Activated naive CD8-positive, alpha-beta T cell treated with anti-CD3 and anti-CD28 coated beads, Interleukin-2, amount 10 ng/mL, durations not matched to agents 7 days and 5 days (primary cell): ENCODE measurements around the gene EXOC1. TPM values are rescaled to one million over a fixed set of nuclear protein-coding genes. Genes with fewer than 3 reads are reported as not detected.
"Not testable (repeated sequence)": the region's sequence is repeated elsewhere in the genome, so short reads cannot be mapped to it uniquely, and the experiment has no call there.

Source experiments
- ATAC-seq: fragments of 150-1000 bp; cut with Tn5 transposase; one replicate; pipeline ENCODE4 v1.10.0; 2021; ENCODE audit warnings: low read depth, moderate library complexity
- POLR2A ChIA-PET: fragments of 350-600 bp; sonication (Branson Sonifier 250); formaldehyde crosslinking; loops from one replicate; lab custom pipeline; 2021; ENCODE audit warnings: antibody characterized with exemption; lab: Charles Lee
- DNase-seq: peaks from one replicate; pipeline ENCODE4 v3.0.0; 2021
- H3K27ac Mint-ChIP-seq: one replicate; pipeline ENCODE4 v1.8.0; 2022; ENCODE audit warnings: mild to moderate bottlenecking, mixed read lengths
- H3K27me3 Mint-ChIP-seq: one replicate; pipeline ENCODE4 v1.8.0; 2022; ENCODE audit warnings: mild to moderate bottlenecking, moderate library complexity, mixed read lengths
- H3K36me3 Mint-ChIP-seq: one replicate; pipeline ENCODE4 v1.8.0; 2021; ENCODE audit warnings: mild to moderate bottlenecking, mixed read lengths
- H3K4me1 Mint-ChIP-seq: one replicate; pipeline ENCODE4 v1.8.0; 2021; ENCODE audit warnings: mixed read lengths
- H3K4me3 Mint-ChIP-seq: one replicate; pipeline ENCODE4 v1.8.0; 2022; ENCODE audit warnings: mild to moderate bottlenecking, moderate library complexity, mixed read lengths
- H3K9me3 Mint-ChIP-seq: one replicate; pipeline ENCODE4 v1.8.0; 2021; ENCODE audit warnings: mixed read lengths
- total RNA-seq, 2 experiments: library from RNA; stranded (reverse); gene quantifications; one replicate each; pipeline ENCODE4 v1.2.3, GENCODE V29; 2021

Gene EXOC1
- total RNA-seq, 2 experiments from 2014 or later, result 35.5 to 37.5 TPM

DNA sequence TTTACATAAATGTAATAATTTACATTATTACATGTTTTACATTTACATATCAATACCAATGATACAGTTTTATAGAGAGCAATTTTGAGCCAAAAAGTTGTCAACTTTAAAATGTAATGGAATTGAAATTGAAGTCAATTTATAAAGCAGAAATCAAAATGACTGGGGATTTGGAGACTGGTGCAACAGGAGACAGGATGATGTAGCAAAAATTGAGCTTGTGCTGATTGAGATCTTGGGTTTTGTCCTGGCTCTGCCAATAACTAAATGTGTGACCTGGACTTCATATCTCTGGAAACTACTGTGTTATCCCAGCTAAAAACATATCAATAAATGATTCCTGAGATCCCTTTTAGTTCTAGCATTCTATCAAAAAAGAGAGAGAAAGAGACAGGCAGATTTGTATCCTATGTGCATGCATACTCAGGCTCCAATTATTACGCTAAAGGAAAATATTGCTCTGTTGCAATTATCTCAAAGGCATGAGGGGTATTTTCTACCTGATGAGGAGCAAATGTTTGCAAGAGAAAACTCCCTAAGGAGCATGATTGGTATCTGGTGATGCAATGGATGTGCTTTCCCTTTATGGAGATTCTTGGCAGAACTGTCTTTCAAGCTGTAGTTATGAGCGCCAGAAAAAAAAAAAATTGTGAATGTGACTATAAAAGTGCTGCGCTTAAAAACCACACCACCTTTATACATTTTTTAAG is 19.2 kb upstream of the EXOC1 start:
- POLR2A ChIA-PET, result no interaction called here
- DNase-seq, result no peak
- Mint-ChIP-seq H3K27me3 (peaks cover 12% of the 10 kb centered on the region), H3K27ac (no peak overlapping the region), H3K4me3 (no peak overlapping the region), H3K9me3 (no peaks in the 10 kb centered on the region), H3K36me3 (no peaks in the 10 kb centered on the region), H3K4me1 (no peaks in the 10 kb centered on the region)
- no peak for ATAC-seq

GRCh38 chr4:55837903-55838302 is 15.5 kb upstream of the EXOC1 start:
- no peak for ATAC-seq
- Mint-ChIP-seq H3K4me3 (no peak overlapping the region), H3K4me1 (no peaks in the 10 kb centered on the region), H3K27ac (no peak overlapping the region), H3K9me3 (peaks cover 5% of the 10 kb centered on the region), H3K27me3 (peaks cover 12% of the 10 kb centered on the region), H3K36me3 (no peaks in the 10 kb centered on the region)
- no peak for DNase-seq
- POLR2A ChIA-PET, result no interaction called here

GRCh38 chr4:55838356-55838755 is 15.1 kb upstream of the EXOC1 start:
- POLR2A ChIA-PET, result no interaction called here
- Mint-ChIP-seq H3K4me1 (no peaks in the 10 kb centered on the region), H3K27ac (no peak overlapping the region), H3K9me3 (peaks cover 5% of the 10 kb centered on the region), H3K4me3 (no peak overlapping the region), H3K27me3 (peaks cover 12% of the 10 kb centered on the region), H3K36me3 (no peaks in the 10 kb centered on the region)
- DNase-seq (no peak), ATAC-seq (no peak)

DNA sequence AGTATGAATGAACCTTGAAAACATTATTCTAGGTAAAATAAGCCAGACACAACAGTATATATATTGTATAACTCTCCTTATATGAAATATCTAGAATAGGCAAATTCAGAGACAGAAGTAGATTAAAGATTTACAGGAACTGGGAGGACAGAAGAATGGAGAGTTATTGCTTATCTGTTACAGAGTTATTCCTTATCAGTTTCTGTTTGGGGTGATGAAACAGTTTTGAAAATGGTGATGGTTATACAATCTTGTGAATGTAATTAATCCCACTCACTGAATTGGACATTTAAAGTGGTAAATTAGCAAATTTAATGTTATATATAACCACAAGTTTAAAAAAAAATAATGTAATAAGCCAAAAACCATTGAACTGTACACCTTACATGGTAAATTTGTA is 14.5 kb upstream of the EXOC1 start:
- Mint-ChIP-seq H3K36me3 (no peaks in the 10 kb centered on the region), H3K27me3 (peaks cover 7% of the 10 kb centered on the region), H3K9me3 (peaks cover 5% of the 10 kb centered on the region), H3K27ac (no peak overlapping the region), H3K4me1 (no peaks in the 10 kb centered on the region), H3K4me3 (no peak overlapping the region)
- POLR2A ChIA-PET, result no interaction called here
- DNase-seq (no peak), ATAC-seq (no peak)

GRCh38 chr4:55840956-55841355 is 12.5 kb upstream of the EXOC1 start:
- H3K4me3 Mint-ChIP-seq, result no peak overlapping the region
- no peaks in the 10 kb centered on the region for H3K4me1 Mint-ChIP-seq
- DNase-seq (no peak), ATAC-seq (no peak)
- POLR2A ChIA-PET, result no interaction called here
- peaks cover 5% of the 10 kb centered on the region for H3K9me3 Mint-ChIP-seq
- H3K27me3 Mint-ChIP-seq, result no peaks in the 10 kb centered on the region
- no peaks in the 10 kb centered on the region for H3K36me3 Mint-ChIP-seq
- no peak overlapping the region for H3K27ac Mint-ChIP-seq

DNA sequence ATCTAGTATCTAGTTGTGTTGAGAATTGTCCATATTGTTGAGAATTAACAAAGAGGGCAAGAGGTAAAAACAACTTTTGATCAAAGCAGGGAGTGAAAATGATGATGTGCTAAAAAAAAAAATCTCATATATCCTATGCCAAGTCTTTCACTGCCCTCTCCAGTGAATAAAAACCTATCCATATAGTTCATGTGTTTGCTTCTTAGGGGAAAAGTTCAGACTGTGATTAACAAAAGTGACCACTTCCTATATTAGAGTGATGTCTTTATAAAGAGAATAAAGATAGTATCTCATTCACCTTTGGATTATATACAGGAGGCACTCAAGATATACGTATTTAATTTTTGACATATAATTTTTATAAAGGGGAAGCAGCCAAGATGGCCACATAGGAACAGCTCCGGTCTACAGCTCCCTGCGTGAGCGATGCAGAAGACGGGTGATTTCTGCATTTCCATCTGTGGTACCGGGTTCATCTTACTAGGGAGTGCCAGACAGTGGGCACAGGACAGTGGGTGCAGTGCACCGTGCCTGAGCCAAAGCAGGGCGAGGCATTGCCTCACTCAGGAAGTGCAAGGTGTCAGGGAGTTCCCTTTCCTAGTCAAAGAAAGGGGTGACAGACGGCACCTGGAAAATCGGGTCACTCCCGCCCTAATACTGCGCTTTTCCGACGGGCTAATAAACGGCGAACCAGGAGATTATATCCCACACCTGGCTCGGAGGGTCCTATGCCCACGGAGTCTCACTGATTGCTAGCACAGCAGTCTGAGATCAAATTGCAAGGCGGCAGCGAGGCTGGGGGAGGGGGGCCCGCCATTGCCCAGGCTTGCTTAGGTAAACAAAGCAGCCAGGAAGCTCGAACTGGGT is 11.8 kb upstream of the EXOC1 start:
- H3K4me3 Mint-ChIP-seq, H3K27ac Mint-ChIP-seq, H3K36me3 Mint-ChIP-seq, POLR2A ChIA-PET, H3K27me3 Mint-ChIP-seq, H3K4me1 Mint-ChIP-seq, ATAC-seq, DNase-seq, H3K9me3 Mint-ChIP-seq: not testable (repeated sequence)

GRCh38 chr4:55842312-55842711 is 11.1 kb upstream of the EXOC1 start:
- H3K27me3 Mint-ChIP-seq, H3K36me3 Mint-ChIP-seq, H3K4me3 Mint-ChIP-seq, POLR2A ChIA-PET, H3K27ac Mint-ChIP-seq, H3K4me1 Mint-ChIP-seq, H3K9me3 Mint-ChIP-seq, ATAC-seq, DNase-seq: not testable (repeated sequence)

GRCh38 chr4:55849724-55850123 is 3.7 kb upstream of the EXOC1 start:
- ATAC-seq, result no peak
- peaks cover 2% of the 10 kb centered on the region for H3K36me3 Mint-ChIP-seq
- no peaks in the 10 kb centered on the region for H3K9me3 Mint-ChIP-seq
- POLR2A ChIA-PET, result no interaction called here
- DNase-seq, result no peak
- H3K27me3 Mint-ChIP-seq, result no peaks in the 10 kb centered on the region
- peaks cover 17% of the 10 kb centered on the region for H3K4me1 Mint-ChIP-seq
- no peak overlapping the region for H3K4me3 Mint-ChIP-seq
- no peak overlapping the region for H3K27ac Mint-ChIP-seq

GRCh38 chr4:55851885-55852284 is 1.6 kb upstream of the EXOC1 start:
- Mint-ChIP-seq H3K36me3 (peaks cover 5% of the 10 kb centered on the region), H3K27me3 (no peaks in the 10 kb centered on the region), H3K27ac (peak overlapping the region; percentile 55), H3K4me1 (peaks cover 17% of the 10 kb centered on the region), H3K9me3 (no peaks in the 10 kb centered on the region), H3K4me3 (peak overlapping the region; percentile 36)
- DNase-seq (no peak), ATAC-seq (peak; percentile 34)
- POLR2A ChIA-PET, result interaction anchor here (0.7 kb wide), 1 partner anchor 97 kb away, joined by 3 read pairs; the partner anchor contains the start of gene CEP135

- H3K4me3 Mint-ChIP-seq, result no peak overlapping the region
- POLR2A ChIA-PET, result interaction anchor here (1.1 kb wide), 1 partner anchor 1053 kb away, joined by 4 read pairs; the partner anchor contains the start of gene REST
- ATAC-seq (peak; percentile 17), DNase-seq (no peak)
- no peaks in the 10 kb centered on the region for H3K9me3 Mint-ChIP-seq
- H3K27me3 Mint-ChIP-seq, result no peaks in the 10 kb centered on the region
- peak overlapping the region; percentile 86 for H3K27ac Mint-ChIP-seq
- peaks cover 18% of the 10 kb centered on the region for H3K36me3 Mint-ChIP-seq
- H3K4me1 Mint-ChIP-seq, result peaks cover 17% of the 10 kb centered on the region
Measured at GRCh38 chr4:55854129-55854528, 681 bp downstream of the EXOC1 start.

GRCh38 chr4:55857586-55857985 is 4.1 kb downstream of the EXOC1 start:
- no peak overlapping the region for H3K27ac Mint-ChIP-seq
- no peak for DNase-seq
- peaks cover 6% of the 10 kb centered on the region for H3K4me1 Mint-ChIP-seq
- peaks cover 26% of the 10 kb centered on the region for H3K36me3 Mint-ChIP-seq
- POLR2A ChIA-PET, result interaction anchor here (0.6 kb wide), 1 partner anchor 111 kb away, joined by 3 read pairs; no protein-coding TSS in a partner anchor
- H3K27me3 Mint-ChIP-seq, result no peaks in the 10 kb centered on the region
- no peaks in the 10 kb centered on the region for H3K9me3 Mint-ChIP-seq
- H3K4me3 Mint-ChIP-seq, result no peak overlapping the region
- no peak for ATAC-seq

- peaks cover 24% of the 10 kb centered on the region for H3K36me3 Mint-ChIP-seq
- H3K9me3 Mint-ChIP-seq, result no peaks in the 10 kb centered on the region
- ATAC-seq (no peak), DNase-seq (no peak)
- no peak overlapping the region for H3K27ac Mint-ChIP-seq
- peaks cover 2% of the 10 kb centered on the region for H3K4me1 Mint-ChIP-seq
- POLR2A ChIA-PET, result no interaction called here
- no peak overlapping the region for H3K4me3 Mint-ChIP-seq
- no peaks in the 10 kb centered on the region for H3K27me3 Mint-ChIP-seq
Measured at GRCh38 chr4:55859711-55860110, 6.3 kb downstream of the EXOC1 start.

DNA sequence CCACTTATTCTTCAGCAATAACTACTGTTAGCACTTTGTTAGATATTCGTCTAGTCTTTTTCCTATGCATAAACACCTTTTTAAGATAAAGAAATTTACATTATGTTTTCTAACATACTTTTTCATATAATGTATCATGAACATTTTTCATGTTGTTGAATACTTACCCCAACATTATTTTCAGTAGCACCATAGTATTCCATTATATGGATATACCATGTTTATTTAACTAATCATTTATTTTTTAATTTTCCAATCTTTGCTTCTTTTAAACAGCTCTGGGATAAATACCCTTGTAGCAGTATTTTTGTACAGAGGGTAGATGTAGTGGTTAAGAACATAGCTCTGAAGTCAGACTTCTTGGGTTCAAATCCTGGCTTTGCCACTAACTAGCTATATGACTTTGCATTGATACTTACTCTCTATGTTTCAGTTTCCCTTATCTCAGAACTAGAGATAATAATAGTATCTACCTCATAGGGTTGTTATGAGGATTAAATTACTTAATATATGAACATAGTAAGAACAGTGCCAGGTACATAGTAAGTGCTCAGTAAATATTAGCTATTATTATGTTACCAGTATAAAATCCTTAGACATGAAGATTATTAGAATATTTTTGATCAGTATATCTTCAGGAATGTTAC is 11.3 kb downstream of the EXOC1 start:
- Mint-ChIP-seq H3K9me3 (no peaks in the 10 kb centered on the region), H3K4me1 (peaks cover 5% of the 10 kb centered on the region), H3K27me3 (no peaks in the 10 kb centered on the region), H3K27ac (no peak overlapping the region), H3K4me3 (no peak overlapping the region), H3K36me3 (peaks cover 12% of the 10 kb centered on the region)
- DNase-seq (no peak), ATAC-seq (no peak)
- POLR2A ChIA-PET, result no interaction called here
